ENCODE measurements around the gene SETD2. TPM values are rescaled to one million over a fixed set of nuclear protein-coding genes. Genes with fewer than 3 reads are reported as not detected.
A peak's percentile ranks its signal among the peaks of the same experiment; 100 is the strongest.

Gene SETD2
- total RNA-seq, 1 donor from 2014 or later, result 28.7 TPM

DNA sequence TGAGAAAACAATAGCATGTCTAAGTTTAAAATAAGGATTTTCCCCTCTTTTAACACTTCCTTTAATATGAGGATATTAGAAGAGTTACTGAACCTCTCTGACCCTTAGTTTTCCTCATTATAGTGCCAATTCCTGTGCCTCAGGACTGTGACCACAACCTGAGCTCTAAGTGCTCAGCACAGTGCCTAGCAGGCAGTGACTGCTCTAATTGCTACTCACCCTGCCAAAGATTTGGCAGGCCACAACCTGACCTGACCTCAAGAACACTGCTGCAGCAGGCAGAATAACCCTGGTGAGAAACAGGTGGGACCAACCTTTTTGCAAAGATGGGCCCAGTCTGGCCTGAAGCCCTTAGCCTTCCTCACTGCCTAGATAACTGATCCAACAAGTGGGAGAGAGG is 148.8 kb downstream of the SETD2 start:
- ATAC-seq, result no peak
- DNase-seq, result no peak
- intact Hi-C loops (cut with micrococcal nuclease), result no loop called here

- intact Hi-C loops (cut with micrococcal nuclease), result no loop called here
- DNase-seq, result no peak
- ATAC-seq, result no peak
Measured at GRCh38 chr3:47014036-47014435, 149.9 kb downstream of the SETD2 start.

- no peak for ATAC-seq
- DNase-seq, result no peak
- intact Hi-C loops (cut with micrococcal nuclease), result no loop called here
Measured at GRCh38 chr3:47013231-47013630, 150.7 kb downstream of the SETD2 start.

GRCh38 chr3:47012342-47013230 is 151.3 kb downstream of the SETD2 start:
- ATAC-seq (no peak), DNase-seq (no peak)
- intact Hi-C loops (cut with micrococcal nuclease), result no loop called here

GRCh38 chr3:47011371-47011770 is 152.5 kb downstream of the SETD2 start:
- DNase-seq (no peak), ATAC-seq (no peak)
- intact Hi-C loops (cut with micrococcal nuclease), result no loop called here

GRCh38 chr3:47010910-47011309 is 153.0 kb downstream of the SETD2 start:
- no peak for DNase-seq
- no peak for ATAC-seq
- intact Hi-C loops (cut with micrococcal nuclease), result no loop called here

- DNase-seq (no peak), ATAC-seq (no peak)
- intact Hi-C loops (cut with micrococcal nuclease), result no loop called here
Measured at GRCh38 chr3:47010111-47010712, 153.7 kb downstream of the SETD2 start.

DNA sequence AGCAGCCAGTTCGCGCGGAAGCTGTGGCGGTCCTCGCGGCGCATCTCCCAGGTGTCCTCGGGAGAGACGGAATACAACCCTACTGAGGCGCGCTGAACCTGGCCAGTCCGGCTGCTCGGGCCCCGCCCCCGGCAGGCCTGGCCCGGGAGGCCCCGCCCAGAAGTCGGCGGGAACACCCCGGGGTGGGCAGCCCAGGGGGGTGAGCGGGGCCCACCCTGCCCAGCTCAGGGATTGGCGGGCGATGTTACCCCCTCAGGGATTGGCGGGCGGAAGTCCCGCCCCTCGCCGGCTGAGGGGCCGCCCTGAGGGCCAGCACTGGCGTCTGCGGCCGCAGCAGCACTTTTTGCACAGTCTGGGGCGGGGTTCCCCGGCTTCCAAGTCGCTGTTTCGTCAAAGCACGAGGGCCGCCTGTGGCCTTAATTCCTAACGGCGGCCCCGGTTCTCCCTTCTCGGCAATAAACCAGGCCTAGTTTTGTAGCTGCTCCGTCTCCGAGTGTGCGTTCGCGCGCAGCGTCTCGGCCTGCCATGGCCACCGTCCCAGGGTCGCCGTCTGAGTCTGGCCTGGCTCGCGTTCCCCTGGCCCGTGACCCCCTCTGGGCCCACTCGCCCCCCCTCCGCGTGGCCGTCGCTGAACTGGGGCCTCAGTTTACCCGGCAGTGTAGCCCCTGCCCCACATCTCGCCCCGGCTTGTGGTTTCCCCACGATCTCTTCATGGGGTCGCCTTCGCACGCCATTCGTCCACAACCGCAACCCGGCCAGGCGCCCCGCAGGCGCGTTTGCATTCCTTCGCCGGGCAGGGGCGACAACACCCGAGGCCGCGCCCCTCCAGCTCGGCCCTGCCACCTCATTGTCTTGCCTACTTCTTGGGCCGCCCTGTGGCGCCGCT is 154.4 kb downstream of the SETD2 start:
- DNase-seq (peak; percentile 94), ATAC-seq (peak; percentile 94)
- intact Hi-C loops (cut with micrococcal nuclease), result no loop called here

- no peak for ATAC-seq
- intact Hi-C loops (cut with micrococcal nuclease), result no loop called here
- DNase-seq, result no peak
Measured at GRCh38 chr3:47008851-47009224, 155.1 kb downstream of the SETD2 start.

DNA sequence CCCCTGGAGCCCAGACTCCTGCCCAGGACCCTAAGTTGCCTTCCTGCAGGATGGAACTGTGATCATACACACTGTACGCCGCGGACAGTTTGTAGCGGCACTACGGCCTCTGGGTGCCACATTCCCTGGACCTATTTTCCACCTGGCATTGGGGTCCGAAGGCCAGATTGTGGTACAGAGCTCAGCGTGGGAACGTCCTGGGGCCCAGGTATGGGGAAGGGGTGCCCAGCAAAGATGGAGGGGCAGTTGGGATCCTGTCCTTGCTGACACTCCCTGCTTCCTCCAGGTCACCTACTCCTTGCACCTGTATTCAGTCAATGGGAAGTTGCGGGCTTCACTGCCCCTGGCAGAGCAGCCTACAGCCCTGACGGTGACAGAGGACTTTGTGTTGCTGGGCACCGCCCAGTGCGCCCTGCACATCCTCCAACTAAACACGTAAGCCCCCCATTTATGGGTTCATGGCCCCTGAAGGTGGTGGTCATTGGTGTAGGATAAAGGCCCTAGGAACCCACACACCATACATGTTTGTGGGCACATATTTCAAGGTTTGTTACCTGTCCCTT is 155.6 kb downstream of the SETD2 start:
- intact Hi-C loops (cut with micrococcal nuclease), result no loop called here
- ATAC-seq, result no peak
- no peak for DNase-seq

DNA sequence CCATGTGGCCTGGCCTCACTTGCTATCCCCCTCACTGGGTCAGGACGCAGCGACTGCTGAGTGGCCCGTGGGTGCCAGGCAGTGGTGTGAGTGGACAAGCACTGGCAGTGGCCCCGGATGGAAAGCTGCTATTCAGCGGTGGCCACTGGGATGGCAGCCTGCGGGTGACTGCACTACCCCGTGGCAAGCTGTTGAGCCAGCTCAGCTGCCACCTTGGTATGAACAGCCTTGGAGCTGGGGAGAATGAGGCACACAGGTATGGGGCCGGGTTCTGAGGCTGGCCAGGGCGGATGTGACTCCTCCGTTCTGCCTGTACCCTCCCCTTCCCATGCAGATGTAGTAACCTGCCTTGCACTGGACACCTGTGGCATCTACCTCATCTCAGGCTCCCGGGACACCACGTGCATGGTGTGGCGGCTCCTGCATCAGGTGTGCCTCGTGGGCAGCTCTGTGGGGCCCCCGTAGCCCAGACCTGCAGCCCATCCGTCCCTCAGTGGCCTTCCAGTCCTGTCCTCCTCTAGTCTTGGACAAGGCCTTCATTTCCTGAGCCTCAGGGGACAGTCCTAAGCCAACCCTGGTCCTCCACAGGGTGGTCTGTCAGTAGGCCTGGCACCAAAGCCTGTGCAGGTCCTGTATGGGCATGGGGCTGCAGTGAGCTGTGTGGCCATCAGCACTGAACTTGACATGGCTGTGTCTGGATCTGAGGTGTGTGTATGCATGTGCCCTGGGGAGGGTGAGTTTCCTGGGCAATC is 156.3 kb downstream of the SETD2 start:
- no peak for DNase-seq
- no peak for ATAC-seq
- intact Hi-C loops (cut with micrococcal nuclease), result no loop called here

DNA sequence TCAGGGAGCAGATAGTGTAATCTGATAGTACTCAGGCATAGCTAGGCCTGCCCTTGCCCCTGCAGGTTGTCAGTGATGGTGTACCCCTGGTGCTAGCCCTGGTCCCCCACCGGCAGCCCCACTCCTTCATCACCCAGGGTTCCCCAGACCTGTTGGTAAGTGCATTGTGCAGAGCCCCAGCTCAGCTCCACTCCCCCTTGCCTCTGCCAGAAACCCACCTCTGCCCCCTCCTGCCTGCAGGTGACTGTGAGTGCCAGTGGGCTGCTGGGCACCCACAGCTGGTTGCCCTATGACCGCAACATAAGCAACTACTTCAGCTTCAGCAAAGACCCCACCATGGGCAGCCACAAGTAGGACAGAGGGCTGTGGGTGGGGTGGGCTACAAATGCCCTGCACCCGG is 156.9 kb downstream of the SETD2 start:
- no peak for ATAC-seq
- intact Hi-C loops (cut with micrococcal nuclease), result no loop called here
- DNase-seq, result no peak

- no peak for ATAC-seq
- intact Hi-C loops (cut with micrococcal nuclease), result no loop called here
- DNase-seq, result no peak
Measured at GRCh38 chr3:47006145-47006651, 157.7 kb downstream of the SETD2 start.

DNA sequence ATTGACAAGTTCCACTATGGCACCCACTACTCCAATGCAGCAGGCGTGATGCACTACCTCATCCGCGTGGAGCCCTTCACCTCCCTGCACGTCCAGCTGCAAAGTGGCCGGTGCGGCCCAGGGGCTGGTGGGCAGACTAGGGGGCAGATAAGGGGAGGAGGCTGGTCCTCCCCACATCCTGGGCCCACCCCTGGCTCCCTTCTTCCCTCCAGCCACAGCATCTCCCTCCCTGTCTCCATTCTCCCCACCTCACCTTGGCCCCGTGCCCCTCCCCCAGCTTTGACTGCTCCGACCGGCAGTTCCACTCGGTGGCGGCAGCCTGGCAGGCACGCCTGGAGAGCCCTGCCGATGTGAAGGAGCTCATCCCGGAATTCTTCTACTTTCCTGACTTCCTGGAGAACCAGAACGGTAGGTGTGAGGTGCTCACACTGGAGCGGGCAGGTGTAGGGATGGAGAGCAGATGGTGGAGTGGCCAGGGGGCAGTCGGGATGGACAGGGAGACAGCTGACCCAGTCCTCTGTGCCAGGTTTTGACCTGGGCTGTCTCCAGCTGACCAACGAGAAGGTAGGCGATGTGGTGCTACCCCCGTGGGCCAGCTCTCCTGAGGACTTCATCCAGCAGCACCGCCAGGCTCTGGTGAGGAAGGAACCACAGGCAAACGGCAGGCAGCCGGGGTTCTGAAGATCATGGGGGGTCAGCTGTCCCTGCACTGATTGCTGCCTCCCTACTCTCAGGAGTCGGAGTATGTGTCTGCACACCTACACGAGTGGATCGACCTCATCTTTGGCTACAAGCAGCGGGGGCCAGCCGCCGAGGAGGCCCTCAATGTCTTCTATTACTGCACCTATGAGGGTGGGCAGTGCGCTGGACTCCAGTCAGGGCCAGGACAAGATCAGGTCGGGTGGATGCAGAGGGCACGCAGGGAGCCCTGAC is 158.4 kb downstream of the SETD2 start:
- intact Hi-C loops (cut with micrococcal nuclease), result no loop called here
- no peak for ATAC-seq
- no peak for DNase-seq

- DNase-seq (no peak), ATAC-seq (no peak)
- intact Hi-C loops (cut with micrococcal nuclease), result no loop called here
Measured at GRCh38 chr3:47004369-47005211, 159.3 kb downstream of the SETD2 start.

GRCh38 chr3:47003461-47004368 is 160.2 kb downstream of the SETD2 start:
- intact Hi-C loops (cut with micrococcal nuclease), result no loop called here
- no peak for DNase-seq
- ATAC-seq, result no peak
